HG03108 (cell line): Measurements from ENCODE around the gene CD36.

Experiments used
- ATAC-seq: cut with Tn5 transposase; IDR thresholded peaks from one replicate; pipeline ENCODE4 v1.9.1; 2021; ENCODE audit warnings: moderate library complexity; ENCODE audit not compliant: unreplicated experiment

CD36 gene

DNA sequence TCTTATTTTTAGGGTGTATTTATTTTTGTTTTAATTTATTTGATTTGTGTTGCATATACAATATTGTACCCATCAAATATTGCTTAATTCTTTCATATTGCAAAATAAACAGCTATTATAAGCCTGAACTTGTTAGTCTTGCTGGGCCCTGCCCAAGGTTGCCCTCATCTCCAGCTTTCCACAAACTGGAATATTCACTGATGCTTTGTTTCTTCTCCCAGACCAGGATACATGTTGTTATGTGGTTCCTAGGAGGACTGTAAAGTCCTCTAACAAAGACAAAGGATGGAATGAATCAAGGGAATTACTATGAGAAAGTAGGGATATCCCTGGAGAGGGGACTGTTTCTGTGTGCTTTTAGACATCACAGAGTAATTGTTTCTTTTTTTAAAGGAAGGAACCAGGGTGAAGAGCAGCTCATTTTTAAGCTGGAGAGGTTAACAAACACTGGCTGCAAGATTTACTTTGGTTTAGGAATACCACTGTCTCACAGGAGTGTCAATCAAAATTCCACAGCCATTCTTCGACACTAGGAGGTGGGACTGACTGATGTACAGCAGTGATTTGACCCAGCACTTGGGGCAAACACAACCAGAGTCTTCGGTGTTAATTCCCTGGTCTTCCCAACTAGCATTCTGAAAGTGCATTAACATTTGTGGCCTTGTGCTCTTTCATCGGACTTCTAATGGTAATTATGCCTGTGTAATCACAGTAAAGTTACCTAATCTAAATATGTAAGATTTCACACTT is 14.8 kb upstream of the CD36 start:
- ATAC-seq = no peak

DNA sequence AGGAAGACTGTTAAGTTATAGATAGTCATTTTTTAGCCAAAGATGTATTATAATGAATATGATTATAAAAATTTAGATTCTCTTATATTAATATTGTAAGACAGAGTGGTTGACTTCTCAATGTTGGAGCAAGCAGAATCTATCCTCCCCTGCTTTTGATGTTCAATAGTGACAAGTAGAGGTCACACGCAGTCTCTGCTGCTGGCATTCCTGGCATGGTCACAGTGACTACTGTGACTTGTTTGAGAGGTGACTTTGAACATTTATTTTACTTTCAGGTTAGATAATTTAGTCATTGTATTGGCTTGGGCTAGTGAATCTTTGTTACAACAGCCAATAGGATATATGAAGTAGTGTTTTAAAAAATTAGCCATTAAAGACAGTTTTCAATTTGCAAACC is 13.7 kb upstream of the CD36 start:
- ATAC-seq = no peak

DNA sequence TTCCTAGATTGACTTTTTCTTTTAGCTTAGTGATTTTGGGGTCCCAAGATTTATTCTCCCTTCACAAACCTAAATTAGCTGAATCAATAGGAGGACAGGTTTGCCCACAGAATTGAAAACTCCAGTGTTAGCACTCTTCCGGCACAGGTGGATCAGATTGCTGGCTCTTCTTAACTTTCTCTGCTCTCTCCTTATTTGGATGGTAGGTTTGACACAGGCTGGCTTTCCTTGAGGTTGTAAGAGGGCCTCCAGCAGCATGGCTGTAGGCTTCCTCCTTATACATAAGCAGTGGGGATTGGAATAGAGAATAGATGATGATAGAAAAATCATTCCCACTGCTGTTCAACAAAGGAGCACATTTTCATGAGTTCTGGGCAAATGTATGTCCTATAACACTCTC is 9.4 kb upstream of the CD36 start:
- no peak for ATAC-seq

DNA sequence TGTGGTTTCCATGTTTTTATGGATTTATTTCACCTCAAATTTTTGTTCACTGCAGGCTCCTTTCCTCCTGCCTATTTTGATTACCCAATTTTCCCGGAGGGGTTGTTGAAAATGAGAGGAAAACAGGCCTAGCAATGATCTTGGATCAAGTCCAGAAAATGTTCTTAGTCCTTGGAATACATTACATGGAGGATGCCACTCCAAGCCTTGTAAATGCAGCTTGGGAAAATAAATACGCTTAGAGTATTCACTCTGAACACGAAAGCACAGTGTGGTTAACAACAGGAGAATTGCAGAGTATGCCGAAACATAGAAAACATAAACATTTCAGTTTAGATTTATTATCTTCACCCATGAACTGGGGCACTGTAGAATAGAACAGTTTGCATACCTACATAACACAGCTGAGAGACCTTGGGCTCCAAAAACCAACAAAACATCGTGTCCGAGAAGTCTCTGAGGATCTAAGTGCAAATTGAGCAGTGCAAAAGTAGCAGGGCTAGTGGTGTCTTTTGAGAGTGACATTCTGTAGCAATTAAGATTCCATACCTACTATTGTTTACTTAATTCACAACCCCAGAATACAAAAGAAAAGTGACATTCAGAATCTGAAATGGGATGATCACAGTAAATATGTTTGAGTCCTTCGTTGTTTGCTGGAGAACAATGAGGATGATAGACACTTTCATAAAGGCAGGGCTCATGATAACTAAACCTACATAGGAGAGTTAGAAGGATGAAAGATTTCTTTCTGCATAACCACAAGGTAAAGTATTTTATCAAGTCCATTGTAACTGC is 7.6 kb upstream of the CD36 start:
- no peak for ATAC-seq

DNA sequence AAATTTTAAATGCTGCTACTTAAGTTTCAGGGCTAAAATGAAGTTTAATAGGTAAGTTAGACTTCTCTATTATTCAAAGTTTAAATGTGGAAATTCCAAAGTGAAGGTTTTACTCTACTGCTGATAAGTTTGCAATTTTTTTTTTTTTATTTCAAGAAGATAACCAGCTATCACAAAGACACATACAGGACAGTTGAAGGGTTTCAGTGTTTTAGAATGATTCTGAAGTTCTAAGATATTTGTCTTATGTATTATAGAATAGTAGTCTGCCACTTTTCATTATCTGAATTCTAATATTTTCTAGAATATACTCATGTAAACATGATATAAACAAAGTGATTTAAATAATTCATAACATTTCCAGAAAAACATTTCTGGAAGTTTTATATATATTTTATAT is 7.0 kb upstream of the CD36 start:
- no peak for ATAC-seq

DNA sequence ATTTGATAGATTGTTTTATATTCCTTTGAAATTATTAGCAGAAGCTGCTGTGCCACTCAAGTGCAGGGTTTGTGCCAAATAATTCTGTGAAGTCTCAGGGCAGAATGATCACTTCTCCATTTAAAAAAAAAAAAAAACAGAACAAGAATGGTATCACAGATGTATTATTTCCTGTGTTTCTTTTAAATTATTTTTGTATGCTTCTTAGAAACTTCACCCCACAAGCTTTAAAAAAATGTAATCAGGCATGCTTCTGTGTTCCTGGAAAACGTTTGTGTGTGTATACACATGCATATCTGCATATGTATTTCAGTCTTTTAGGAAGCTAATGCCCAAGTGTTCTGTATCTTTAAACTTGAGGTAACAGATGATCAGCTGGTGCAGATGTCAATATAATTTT is 6.3 kb upstream of the CD36 start:
- ATAC-seq = no peak

DNA sequence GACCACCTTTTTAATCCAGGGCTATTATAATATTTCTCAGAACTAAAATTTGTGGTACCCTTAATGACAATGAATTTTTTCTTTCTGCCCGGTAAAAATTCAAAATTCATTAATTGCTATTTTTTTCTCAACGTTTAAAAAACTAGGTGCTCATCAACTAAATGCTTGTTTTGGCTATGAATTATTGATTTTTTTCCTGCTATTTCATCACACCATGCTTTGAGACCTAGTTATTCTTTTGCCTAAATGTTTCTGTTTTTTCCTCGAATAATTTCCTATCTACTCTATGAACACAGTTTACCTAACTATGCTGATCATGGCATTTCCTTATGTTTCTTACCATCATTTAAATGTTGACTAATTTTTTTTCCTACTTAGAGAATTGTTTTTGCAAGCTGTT is 5.6 kb upstream of the CD36 start:
- no peak for ATAC-seq

DNA sequence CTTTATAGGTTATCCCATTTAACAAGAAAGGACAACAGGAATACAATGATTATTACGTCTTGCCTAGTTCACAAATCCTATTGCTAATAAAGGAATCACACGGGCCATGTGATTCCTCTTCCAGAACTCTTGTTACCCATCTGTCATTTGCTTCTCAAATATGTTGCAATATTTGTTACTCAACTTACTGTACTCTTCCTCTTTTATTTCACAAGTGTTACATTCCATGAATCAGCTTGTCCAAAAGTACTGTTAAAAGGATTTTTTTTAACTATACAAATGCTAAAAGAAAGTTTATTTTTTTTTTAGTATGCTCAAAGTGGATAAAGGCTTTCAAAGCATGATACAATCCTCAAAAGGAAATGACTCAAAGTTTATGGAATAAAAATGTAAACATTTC is 3.9 kb upstream of the CD36 start:
- ATAC-seq = no peak

DNA sequence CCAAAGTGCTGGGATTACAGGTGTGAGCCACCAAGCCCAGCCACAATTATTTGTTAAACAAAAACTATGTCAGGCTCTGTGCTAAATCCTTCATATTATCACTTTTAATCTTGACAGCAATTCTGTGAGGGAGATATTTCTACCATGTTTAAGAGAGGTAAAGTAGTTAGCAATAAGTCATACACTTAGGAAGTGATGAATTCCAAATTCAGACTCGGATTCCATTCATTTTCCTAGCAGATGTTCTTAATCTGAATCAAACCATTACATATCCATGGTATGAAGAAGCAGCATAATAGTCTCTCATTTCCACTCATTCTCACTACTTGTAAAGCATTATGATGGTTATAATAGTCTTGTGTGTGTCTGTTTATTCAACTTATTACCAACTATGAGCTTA is 2.9 kb upstream of the CD36 start:
- no peak for ATAC-seq

DNA sequence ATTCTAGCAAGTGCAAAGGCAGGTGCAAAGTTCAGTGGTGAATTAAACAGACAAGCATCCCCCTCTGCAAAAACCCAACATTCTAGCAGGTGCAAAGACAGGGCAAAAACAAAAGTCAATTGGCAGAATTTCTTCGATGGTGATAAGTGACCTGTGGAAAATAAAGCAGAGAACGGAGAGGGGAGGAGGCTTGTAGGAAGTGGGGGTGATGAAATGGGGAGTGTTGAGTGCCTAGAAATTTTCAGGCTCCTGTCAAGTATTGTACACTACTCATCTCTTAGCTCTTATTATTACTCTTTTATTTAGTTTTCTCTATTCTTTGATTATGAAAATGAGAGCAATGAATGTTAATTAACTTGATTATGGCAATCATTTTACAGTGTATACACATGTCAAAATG is 2.4 kb upstream of the CD36 start:
- no peak for ATAC-seq

DNA sequence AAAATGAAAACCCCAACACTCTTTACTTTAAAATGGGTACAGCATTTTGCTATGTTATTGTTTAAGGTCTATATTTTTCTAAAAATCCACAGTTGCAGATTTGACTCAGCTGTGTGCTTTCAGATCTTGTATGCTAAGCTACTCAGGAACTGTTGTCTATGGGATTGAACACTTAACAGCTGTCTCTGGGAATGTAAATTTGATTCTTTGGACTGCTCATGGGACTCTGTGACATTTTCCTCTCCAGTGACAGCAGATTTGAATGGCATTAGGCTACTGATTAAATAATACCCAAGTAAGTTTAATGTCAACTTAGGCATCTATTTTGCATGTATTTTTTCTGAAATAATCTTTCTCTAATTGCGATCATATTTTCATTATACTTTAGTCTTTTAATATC is 1.7 kb upstream of the CD36 start:
- ATAC-seq = no peak

DNA sequence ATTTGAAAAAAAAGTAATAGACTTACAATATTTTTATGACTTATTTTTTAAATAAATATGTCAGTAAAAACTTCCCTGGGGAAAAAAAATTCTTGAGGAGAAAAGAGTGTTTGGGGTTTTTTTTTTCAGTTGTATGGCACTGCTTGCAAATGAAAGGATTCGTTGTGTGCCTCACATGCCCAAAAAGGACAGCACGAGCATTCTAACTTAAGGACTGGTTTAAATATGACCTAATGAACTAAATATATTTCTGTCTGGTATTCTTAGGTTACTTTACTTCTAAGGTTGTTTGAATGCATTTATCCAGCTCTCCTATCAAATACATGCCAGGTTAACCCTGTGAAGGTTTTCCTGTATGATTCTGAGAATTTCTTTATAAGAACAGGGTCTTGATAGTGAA is 988 bp upstream of the CD36 start:
- ATAC-seq = no peak

DNA sequence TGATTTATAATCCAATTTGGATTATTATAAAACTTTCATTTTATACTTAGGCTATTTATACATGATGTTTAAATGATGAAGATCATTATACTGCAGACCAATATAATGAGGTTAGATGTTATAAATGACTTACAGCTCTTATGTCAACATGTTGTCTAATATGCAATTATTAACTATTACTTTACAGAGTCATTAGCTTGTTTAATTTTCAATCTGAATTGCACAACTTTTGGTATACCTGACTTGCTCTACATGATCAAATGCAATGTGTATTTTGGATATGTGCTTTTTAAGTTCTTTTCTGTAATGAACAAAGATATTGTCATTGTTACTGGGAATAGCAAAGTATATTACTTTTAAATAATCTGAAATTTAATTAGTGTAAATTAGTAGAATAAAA is 569 bp downstream of the CD36 start:
- no peak for ATAC-seq

DNA sequence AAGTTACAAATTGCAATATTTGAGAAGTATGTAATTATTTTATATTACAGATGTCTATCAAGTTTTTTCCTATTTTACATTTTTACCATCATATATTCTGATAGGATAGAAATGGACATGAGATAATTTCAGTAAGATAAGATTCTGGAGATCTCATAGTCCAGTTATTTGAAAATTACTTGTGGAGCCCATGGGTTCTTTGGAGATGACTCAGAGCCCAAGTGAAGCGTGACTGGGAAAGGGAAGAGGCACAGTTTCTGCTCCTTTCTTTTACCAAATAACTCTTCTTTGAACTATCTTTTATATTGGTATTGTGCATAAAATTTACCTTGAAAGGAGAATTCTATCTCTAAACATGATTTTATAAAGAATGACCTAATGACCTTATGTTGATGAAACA is 2.4 kb downstream of the CD36 start:
- no peak for ATAC-seq

DNA sequence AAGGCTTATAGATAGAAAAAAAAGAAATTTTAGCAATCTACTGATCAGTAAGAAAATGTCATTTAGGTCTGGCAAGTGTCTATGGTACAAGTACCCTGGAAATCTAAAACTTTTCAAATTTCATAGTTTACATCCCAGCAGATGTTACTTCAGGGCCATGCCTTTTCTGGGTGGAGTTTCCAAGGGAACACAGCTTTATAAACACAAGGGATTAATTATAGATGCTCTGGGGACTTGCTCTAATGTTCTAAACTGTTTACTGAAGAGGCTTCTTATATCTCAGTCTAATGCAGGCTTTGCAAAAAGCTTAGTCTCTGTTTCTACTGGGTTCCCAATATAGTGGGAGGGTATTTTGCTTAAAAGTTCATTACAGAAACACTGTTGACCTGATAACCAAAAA is 3.1 kb downstream of the CD36 start:
- ATAC-seq = no peak

DNA sequence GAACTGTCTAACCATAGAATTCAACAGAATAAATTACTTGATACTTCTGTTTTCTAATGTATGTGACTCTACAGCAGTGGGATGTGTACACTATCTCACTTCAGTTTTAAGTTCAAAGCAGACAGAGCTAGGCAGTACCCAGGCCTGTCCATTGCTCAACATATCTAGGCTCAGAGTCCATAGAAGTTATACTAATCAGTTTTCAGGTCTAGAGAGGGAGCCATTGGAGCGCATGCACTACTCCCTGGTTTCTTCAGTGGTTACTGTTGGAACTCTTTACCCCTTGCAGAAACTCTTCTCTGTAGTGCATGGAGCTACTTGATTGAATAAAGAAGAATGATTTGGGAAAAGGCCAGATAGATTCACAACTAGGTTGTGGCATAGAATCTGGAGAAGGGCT is 4.4 kb downstream of the CD36 start:
- no peak for ATAC-seq

DNA sequence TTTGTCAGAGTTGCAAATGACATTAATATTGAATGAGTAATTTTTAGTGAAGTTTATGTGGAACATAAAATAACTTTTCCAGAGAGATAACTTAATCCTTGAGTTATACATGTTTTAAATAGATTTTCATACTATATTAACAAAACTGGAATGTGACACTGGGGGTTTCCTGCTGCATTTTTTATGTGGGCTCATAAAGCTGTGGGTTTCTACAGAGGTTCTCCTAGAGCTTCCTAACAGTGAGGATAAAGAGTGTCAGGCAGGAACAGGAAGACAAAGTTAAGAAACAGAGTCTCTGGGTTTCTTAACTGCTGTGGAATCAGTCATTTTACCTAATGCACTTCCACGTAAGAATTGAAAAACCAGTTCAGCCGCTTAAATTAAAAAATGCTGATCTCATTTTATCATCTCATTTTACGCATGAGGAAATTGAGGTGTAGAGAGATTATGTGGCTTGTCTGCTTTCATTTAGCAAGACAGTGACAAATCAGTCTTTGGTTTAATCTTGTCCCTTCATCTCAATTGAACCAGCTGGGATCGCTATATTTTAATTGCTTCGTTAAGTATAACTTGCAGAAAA is 5.0 kb downstream of the CD36 start:
- no peak for ATAC-seq

DNA sequence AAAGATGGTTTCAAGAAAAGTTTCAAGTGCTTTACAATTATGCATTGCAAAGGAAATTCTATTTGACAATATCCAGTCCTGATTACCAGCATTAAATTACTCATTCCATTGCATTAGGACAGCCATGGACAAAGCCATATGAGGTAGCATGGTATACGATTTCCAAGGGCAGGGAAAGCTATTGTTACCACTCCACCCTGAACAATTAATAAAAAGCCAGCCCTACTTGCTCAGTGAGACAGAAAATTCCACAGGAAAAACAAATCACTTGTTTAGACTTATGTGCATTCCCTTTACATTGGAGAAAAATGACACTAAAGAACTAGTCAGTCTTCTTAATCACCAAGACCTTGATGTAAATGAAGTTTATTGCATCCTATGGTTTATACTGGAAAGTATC is 5.6 kb downstream of the CD36 start:
- no peak for ATAC-seq

DNA sequence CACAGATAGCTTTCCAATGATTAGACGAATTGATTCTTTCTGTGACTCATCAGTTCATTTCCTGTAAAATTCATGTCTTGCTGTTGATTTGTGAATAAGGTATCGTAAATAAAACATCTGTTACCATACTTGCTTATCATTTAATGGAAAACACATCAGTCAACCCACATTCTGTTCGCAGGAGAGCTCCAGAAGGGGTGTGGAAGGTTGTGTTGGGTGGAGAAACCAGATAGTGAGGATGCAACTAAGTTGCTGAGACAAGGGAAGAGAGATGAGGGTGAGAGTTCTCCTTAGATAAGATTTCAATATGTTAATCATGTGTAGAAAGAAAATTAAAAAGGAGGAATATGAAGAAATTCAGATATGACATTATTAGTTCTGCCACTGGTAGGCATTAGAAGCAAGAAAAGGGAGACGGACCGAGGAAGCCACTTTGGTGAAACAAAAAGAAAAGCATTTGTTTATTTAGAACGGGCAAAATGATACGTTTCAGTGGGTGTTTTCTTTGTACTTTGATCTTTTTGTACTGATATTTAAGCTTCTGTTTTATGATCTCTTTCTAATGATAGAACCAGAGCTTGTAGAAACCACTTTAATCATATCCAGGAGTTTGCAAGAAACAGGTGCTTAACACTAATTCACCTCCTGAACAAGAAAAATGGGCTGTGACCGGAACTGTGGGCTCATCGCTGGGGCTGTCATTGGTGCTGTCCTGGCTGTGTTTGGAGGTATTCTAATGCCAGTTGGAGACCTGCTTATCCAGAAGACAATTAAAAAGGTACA is 7.8 kb downstream of the CD36 start:
- no peak for ATAC-seq

DNA sequence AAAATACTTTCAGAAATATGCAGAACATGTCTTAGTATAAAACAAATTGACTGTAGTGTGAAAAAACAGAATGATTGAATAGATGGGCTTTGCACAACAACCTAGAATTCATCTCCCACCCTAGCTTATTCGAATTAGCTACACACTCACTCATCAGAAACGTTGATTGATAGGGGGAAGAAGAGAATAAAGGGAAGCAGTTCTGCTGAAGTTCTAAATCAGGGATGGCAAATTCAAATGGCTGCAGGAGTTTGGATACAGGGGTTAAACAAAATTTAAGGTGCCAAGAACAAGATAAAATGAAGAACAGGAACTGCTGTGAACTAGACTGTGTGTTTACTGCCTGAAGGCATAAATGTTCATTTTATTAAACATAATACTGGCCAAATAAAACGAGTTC is 9.0 kb downstream of the CD36 start:
- no peak for ATAC-seq

DNA sequence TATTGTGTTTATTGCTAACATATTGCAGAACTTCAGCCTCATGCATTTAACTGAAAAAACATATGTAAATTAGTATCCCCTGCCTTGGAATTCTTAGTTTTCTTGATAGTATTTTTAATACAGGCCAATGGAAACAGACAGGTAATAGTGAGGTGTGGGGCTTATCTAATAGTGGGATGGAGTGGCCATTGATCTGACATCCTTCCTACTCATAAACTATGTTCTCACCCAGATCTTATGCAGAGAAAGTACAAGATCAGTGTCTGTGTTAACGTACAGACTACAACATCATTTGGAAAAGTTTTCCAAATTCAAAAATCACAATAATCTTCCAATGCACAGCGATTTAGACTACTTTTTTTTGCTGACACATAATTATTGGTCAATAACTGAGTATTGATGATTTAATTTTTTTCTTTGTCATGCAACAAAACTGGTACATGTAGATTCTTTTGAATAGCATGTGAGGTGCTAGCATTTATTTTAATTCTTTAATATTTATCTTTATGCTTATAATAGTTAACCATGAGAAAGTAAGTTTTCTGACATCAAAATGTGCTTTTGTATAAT is 9.7 kb downstream of the CD36 start:
- no peak for ATAC-seq
